Measurements from ENCODE around the gene SYTL2.

The SYTL2 gene

DNA sequence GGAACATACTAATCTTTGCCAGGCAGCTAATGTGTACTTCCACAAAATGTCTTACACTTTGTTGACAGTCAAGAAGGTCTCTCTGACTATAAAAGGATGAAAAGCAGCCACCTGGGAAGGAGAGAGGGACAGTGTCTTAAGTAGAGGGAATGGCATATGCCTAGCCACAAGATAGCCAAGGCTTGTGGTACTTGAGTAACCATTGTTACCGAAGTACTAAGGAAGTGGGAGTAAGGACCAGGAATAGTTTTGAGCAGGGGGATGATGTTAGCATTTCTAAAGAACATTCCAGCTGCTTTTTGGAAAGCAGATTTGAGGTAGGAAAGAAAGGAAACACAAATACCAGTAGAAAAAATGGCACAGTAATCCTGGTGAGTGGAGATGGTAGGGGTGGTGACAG, 159.8 kb downstream of the SYTL2 start:
- no peaks in the 10 kb centered on the region for H3K9me2 ChIP-seq (replicated peaks; ENCODE audit: low read depth, low read length)
- H3K4me1 ChIP-seq (ENCODE audit: insufficient read depth, low read length, poor library complexity, severe bottlenecking): peaks cover 22% of the 10 kb centered on the region
- H3F3A ChIP-seq (ENCODE audit: low read depth): no peaks in the 10 kb centered on the region; the same call in 1 of the 2 replicates
- H3K36me3 ChIP-seq (ENCODE audit: insufficient read depth, low read length): peaks cover 8% of the 10 kb centered on the region; the same call in 1 of the 2 replicates
- H3K4me2 ChIP-seq (ENCODE audit: low read depth, low read length, poor library complexity, severe bottlenecking): no peak overlapping the region
- H3K27me3 ChIP-seq (ENCODE audit: insufficient read depth, low read length, poor library complexity, severe bottlenecking): no peaks in the 10 kb centered on the region
- peaks cover 22% of the 10 kb centered on the region for H4K20me1 ChIP-seq (ENCODE audit: insufficient read depth, low read length, poor library complexity, severe bottlenecking)
- H3K9me3 ChIP-seq (ENCODE audit: insufficient read depth, low read depth, low read length): no peaks in the 10 kb centered on the region
- no peak for TF ChIP-seq EZH2phosphoT487 (IDR thresholded peaks at IDR 0.05; ENCODE audit: borderline replicate concordance)
- TF ChIP-seq, protein P1, sequence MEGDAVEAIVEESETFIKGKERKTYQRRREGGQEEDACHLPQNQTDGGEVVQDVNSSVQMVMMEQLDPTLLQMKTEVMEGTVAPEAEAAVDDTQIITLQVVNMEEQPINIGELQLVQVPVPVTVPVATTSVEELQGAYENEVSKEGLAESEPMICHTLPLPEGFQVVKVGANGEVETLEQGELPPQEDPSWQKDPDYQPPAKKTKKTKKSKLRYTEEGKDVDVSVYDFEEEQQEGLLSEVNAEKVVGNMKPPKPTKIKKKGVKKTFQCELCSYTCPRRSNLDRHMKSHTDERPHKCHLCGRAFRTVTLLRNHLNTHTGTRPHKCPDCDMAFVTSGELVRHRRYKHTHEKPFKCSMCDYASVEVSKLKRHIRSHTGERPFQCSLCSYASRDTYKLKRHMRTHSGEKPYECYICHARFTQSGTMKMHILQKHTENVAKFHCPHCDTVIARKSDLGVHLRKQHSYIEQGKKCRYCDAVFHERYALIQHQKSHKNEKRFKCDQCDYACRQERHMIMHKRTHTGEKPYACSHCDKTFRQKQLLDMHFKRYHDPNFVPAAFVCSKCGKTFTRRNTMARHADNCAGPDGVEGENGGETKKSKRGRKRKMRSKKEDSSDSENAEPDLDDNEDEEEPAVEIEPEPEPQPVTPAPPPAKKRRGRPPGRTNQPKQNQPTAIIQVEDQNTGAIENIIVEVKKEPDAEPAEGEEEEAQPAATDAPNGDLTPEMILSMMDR (conservative IDR thresholded peaks at IDR 0.05; ENCODE audit: low read length): no peak
- H3K9ac ChIP-seq (ENCODE audit: low read depth, low read length, poor library complexity, severe bottlenecking): no peak overlapping the region
- H2AFZ ChIP-seq (ENCODE audit: low read length): no peak overlapping the region
- peaks cover 29% of the 10 kb centered on the region; the same call in 1 of the 2 replicates for H3K79me2 ChIP-seq (ENCODE audit: insufficient read depth, low read length)
- H3K4me3 ChIP-seq (ENCODE audit: low read length, poor library complexity, severe bottlenecking): no peak overlapping the region

DNA sequence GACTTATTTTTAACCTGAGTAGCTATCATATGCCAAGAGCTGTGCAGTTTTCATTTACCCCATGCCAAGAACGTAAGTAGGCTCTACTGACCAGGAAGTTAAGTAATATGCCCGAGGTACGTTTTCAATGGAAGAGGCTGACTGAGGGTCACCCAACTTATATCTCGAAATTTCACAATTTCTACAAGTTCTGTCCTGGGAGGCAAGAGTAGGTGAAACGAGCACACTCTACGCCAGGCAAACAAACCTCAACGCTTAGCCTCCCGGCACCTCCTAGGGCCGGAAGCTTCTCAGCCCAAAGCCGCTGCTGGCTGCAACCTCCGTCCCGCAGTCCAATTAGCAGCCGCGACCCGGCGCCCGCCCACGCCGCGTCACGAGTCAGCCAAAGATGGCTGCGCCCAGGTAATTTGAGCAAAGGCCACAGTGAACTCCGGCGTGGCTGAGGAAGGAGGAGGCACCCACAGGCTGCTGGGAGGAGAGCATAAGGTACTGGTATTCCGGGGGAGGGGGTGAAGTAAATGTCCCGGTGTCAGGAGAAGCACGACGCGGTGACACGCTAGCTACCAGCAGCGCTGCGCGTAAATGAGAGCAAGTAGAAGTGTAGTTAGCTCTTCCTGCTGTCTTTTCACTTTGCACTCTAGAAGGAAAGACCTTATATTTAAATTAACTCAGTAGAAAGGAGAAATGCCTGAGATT, 163.2 kb downstream of the SYTL2 start, which contains the start of gene TMEM126A:
Gene TMEM126A (plus strand): TSS at position 364 of the 696 bp plus-strand sequence. CDS start 2,289 bp downstream, outside the sequence.
- peak within 1 kb of the TSS; percentile 81 for H3K4me3 ChIP-seq (ENCODE audit: low read length, poor library complexity, severe bottlenecking)
- H2AFZ ChIP-seq (ENCODE audit: low read length): peak within 1 kb of the TSS; percentile 83
- no peaks in the 10 kb centered on the region for H3K9me2 ChIP-seq (replicated peaks; ENCODE audit: low read depth, low read length)
- peaks cover 12% of the 10 kb centered on the region for H3K4me1 ChIP-seq (ENCODE audit: insufficient read depth, low read length, poor library complexity, severe bottlenecking)
- no peaks in the 10 kb centered on the region for H3K36me3 ChIP-seq (ENCODE audit: insufficient read depth, low read length)
- H4K20me1 ChIP-seq (ENCODE audit: insufficient read depth, low read length, poor library complexity, severe bottlenecking): no peaks in the 10 kb centered on the region
- H3K4me2 ChIP-seq (ENCODE audit: low read depth, low read length, poor library complexity, severe bottlenecking): peak within 1 kb of the TSS; percentile 86
- peaks cover 11% of the 10 kb centered on the region; the same call in 1 of the 2 replicates for H3K79me2 ChIP-seq (ENCODE audit: insufficient read depth, low read length)
- TF ChIP-seq, protein P1 (conservative IDR thresholded peaks at IDR 0.05; ENCODE audit: low read length): no peak
- TF ChIP-seq EZH2phosphoT487 (IDR thresholded peaks at IDR 0.05; ENCODE audit: borderline replicate concordance): no peak
- H3K9me3 ChIP-seq (ENCODE audit: insufficient read depth, low read depth, low read length): no peaks in the 10 kb centered on the region
- H3F3A ChIP-seq (ENCODE audit: low read depth): no peaks in the 10 kb centered on the region
- peaks cover 27% of the 10 kb centered on the region for H3K27me3 ChIP-seq (ENCODE audit: insufficient read depth, low read length, poor library complexity, severe bottlenecking)
- H3K9ac ChIP-seq (ENCODE audit: low read depth, low read length, poor library complexity, severe bottlenecking): peak within 1 kb of the TSS; percentile 75

DNA sequence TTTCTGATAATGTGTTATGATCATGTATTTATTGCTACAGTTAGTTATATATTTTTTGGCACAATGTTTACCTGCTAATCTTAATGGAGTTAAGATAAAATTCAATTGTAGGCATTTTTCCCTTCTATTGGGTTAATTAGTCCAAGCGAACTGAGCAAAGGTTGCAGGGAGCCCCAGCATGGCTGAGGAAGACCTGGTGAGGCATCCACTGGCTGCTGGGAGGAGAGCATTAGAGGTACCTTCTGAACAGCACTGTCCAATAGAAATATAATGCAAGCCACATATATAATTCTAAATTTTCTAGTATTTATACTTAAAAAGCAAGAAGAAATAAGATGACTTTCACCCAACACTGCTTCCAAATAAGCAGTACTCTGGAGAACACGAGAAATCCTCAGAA, 163.9 kb downstream of the SYTL2 start:
- peak overlapping the region; percentile 75 for H3K9ac ChIP-seq (ENCODE audit: low read depth, low read length, poor library complexity, severe bottlenecking)
- no peaks in the 10 kb centered on the region for H3K9me2 ChIP-seq (replicated peaks; ENCODE audit: low read depth, low read length)
- no peaks in the 10 kb centered on the region for H4K20me1 ChIP-seq (ENCODE audit: insufficient read depth, low read length, poor library complexity, severe bottlenecking)
- H3K9me3 ChIP-seq (ENCODE audit: insufficient read depth, low read depth, low read length): no peaks in the 10 kb centered on the region
- TF ChIP-seq, protein P1 (conservative IDR thresholded peaks at IDR 0.05; ENCODE audit: low read length): no peak
- no peak for TF ChIP-seq EZH2phosphoT487 (IDR thresholded peaks at IDR 0.05; ENCODE audit: borderline replicate concordance)
- H3K4me2 ChIP-seq (ENCODE audit: low read depth, low read length, poor library complexity, severe bottlenecking): peak overlapping the region; percentile 86
- peak overlapping the region; percentile 81 for H3K4me3 ChIP-seq (ENCODE audit: low read length, poor library complexity, severe bottlenecking)
- peaks cover 28% of the 10 kb centered on the region for H3K27me3 ChIP-seq (ENCODE audit: insufficient read depth, low read length, poor library complexity, severe bottlenecking)
- peak overlapping the region; percentile 83 for H2AFZ ChIP-seq (ENCODE audit: low read length)
- H3K4me1 ChIP-seq (ENCODE audit: insufficient read depth, low read length, poor library complexity, severe bottlenecking): peaks cover 12% of the 10 kb centered on the region
- H3K79me2 ChIP-seq (ENCODE audit: insufficient read depth, low read length): peaks cover 11% of the 10 kb centered on the region; the same call in 1 of the 2 replicates
- H3K36me3 ChIP-seq (ENCODE audit: insufficient read depth, low read length): no peaks in the 10 kb centered on the region
- no peaks in the 10 kb centered on the region for H3F3A ChIP-seq (ENCODE audit: low read depth)
